ENCODE data around the gene SGTB.
"Not testable (repeated sequence)": the region's sequence is repeated elsewhere in the genome, so short reads cannot be mapped to it uniquely, and the experiment has no call there.

SGTB gene

DNA sequence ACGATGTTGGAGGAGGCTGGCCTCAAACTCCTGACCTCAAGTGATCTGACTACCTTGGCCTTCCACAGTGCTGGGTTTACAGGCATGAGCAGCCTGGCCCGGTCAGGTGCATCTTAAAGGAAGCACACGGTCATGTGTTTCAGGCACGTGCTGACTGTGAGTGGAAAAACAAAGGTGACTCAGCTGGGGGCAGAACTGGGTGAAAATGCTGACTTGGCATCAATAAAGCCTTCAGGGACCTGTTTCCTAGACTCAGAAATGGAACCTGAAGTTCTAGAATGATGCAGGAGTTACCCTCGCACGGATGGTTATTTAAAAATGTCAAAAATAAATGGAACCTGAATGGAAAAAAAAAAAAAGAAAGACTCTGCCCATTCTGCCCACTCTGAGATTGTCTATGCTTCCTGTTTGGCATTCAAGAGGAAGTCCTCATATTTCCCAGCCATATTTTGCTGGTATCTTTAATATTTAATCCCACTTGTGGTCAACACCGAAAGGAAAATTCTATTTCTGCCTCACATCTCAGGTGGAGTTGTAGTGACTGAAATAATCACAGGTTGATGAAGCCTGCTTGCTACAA lies 12.4 kb upstream of the SGTB start:
- DNase-seq, result not testable (repeated sequence)

DNA sequence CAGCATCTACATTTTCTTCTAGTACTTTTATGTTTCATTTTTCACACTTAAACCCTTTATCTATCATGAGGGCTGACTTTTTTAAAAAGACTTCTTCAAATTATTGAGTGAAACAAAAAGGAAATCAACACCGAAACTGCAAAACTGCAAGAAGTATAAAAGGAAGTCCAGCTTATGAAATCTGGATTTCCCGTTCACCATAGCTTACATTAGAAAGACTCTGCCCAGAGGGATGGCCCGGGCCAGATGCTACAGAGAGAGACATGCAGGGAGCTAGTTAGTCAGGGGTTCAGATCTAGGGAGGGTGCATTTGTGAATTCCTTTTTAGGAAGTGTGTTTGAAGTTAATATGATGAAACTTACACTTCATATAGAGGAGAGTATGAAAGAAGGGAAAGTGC lies 10.1 kb upstream of the SGTB start:
- not testable (repeated sequence) for DNase-seq

DNA sequence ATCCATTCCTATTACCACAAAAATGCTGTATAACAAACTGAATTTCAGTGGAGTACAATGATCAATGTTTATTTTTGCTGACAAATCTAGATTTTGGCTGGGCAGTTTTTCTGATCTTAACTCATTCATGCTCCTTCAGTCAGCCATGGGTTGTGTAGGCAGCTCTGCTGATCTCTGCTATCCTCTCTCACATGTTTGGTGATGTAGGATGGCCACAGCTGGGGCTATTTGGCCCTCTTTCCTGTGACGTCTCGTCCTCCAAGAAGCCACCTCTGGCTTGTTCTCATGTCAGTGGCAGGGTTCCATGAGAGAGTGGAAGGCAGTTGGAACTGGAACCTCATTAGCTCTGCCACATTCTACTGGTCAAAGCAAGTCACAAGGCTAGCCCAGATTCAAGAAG lies 9.0 kb upstream of the SGTB start:
- no peak for DNase-seq

DNA sequence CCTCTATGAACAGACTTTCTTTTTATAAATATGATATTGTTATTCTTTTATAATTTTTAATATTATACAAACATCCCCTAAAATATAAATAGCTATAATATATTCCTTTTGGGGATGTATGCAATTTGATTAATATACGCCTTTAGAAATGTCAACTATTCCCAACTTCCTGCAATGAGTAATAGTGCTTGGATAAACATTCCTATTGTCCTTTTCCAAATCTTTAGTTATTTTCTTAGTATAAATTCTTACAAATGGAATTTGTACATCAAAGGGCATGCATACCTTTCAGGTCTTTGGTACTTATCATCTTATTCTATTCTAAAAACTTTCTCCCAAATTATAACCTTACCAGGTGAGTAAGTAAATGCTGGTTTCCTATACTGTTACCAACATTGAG lies 6.3 kb upstream of the SGTB start:
- no peak for DNase-seq

DNA sequence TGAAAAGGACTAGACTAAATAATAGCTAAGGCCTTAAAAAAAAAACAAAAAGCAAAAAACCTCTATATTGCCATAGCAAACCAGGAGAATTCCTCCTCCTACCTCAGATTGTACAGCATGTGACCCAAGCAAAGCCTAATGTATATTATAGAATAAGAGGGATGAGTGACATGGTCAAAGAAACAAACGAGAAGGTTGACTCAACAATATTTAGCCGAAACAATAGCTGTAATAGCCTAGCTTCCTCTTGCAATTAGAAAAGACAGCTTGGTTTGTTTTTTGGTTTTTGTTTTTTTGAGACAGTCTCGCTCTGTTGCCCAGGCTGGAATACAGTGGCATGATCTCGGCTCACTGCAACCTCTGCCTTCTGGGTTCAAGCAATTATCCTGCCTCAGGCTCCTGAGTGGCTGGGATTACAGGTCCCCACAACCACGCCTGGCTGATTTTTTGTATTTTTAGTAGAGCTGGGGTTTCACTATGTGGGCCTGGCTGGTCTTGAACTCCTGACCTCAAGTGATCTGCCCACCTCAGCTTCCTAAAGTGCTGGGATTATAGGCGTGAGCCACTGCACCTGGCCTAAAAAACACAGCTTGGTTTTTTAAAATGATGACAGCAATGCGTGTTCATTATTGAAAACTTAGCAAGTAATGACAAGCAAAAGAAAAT lies 5.7 kb upstream of the SGTB start:
- no peak for DNase-seq

DNA sequence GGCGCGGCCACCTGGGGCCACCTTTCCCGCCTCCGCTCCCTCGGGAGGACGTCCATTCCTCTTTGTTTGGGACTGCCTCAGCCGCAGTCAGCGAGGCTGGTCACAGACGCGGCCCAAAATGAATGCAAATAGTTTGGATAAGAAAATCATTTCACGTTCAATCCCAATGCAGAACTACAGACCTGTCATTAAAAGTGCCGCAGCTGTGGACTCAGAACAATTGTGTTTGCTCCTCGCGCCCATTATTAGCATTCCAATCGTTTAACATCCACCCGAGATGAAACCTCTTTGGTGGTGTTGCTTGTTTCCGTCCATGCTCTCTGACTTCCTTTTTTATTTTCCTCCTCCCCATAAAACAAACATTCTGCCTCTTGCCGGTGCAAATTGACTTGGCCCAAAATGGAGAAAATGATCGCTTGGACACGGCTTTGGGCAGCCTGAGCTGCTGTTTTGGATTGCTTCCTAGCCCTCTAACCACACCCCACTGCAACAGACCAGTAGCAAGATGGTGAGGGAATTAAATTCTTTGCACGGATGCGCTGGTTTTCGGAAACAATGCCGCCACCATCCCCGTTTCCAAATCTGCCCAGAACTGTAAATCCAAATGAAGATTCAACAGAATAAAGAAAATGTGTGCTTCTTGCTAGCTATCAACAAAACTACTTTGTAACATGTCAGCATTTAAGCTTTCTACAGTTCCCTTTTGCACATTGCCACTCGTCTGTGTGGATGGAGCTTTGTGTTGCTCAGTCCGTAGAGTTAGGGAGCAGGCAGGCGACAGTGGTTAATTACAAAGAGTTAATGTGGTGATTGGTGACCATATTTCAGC lies 880 bp upstream of the SGTB start:
- DNase-seq, result no peak

DNA sequence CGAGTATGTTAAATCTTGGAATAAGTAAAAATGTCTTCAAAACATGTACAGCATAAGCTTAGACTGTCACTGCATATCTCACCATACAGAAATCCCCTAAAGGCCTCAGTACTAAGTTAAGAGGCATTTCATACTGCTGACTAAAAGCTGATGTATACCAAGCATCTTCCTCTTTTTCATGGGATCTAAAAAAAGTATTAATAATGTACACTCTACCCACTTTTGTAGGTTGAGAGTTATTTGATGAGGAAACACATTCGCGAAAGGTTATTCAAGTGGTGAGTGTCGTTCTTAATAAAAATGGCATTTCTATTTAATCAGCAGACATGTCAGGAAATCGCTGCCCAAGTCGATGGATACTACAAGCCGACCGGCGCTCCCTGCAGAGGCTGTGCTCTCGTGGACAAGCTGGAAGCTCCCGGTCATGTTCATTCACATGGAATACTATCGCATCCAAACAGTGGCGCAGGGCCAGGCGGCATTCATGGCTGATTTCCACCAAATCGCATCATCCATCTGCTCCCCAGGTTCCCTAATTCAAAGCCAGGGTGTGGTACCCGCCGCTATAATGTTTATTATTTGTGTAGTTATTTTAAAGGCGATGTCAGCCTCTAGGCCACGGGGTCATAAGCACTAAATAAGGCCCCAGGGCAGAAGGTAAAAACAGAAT lies 724 bp downstream of the SGTB start:
- DNase-seq, result no peak

DNA sequence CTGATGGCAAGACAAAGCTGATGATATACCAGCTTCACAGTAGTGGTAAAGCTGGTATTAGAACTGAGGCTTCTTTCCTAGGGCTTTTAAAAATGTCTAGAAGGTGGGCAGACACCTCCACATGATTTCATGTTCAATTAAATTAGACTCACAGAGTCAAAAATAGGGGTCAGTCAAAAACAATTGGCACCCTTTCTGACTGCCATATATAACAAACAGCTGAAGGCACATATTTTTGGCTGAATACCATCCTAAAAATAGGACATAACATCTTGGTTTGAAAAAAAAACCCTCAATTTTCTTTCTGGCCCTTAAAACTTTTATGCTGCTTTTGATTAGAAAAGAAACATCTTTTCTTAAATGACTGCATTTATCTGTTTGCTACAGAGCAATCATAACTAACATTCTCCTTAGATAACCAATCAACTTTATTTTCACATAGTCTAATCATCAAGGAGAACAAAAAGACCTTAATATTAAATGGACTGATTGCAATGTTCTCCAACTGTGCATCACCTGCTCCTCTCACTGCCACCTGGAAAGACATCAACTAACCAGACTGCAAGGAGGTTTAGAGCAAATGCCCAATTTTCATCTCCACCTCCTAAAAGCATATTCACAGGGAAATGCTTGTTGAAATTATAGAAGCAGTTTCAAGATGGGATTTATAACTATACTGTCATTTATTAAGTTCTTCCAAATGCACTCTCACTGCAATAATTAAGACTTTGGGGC lies 3.2 kb downstream of the SGTB start:
- no peak for DNase-seq

DNA sequence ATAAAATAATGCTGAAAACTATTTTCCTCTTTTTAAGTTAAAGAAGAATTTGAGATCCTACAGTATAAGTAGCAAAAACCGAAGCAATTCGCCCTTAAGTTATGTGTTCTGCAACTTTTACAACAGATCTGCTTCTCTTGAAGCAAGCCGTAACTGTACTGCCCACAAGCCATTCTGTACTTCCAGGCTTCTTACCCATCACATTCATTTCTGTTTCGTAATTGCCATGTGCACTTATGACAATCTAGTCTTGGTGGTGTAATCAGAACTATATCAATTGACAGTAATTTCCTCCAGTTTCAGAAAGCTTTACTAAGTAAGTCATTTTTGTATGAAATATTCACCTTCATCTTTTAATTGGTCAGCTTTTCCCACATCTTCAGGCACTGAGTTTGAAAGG lies 13.8 kb downstream of the SGTB start:
- no peak for DNase-seq

DNA sequence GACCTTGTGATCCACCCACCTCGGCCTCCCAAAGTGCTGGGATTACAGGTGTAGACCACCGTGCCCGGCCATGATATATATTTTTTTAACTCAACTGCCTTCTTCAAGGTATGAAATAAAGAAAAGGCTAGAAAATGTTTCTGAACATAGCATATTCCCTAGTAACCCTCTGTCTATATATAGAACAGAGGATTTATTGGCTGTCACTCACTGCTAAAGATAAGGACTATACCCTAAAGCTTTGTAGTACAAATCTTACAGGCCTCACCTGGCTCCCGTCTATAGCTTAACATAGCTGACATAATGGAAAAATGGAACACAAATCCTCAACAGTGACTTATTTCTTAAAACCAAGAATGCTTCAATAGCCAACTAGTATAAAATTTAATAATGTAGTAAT lies 14.2 kb downstream of the SGTB start:
- no peak for DNase-seq

DNA sequence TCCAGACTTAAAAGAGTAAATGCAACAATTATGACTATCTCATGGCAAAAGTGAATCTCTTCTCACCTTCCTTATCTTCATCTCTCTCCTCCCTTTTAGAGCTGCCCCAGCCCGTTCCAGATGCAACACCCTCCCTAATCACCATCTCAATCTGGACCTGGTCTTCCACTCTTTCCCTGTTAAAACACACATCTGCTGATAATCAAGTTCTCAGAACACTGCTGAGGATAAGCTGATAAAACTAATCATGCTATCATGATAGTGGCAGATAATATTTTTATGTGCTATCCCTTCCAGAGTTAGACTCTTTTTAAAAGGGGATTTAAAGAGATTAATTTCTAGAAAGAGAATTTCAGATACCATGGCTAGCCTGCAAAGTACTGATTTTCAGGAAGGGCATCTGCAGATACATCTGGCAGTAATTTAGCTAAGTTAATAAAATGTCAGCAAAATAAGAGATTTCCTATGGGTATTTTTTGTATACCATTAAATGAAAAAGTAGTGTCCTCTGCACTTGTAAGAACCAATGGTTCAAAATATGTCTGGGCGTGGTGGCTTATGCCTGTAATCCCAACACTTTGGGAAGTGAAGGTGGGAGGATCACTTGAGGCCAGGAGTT lies 17.2 kb downstream of the SGTB start:
- no peak for DNase-seq

DNA sequence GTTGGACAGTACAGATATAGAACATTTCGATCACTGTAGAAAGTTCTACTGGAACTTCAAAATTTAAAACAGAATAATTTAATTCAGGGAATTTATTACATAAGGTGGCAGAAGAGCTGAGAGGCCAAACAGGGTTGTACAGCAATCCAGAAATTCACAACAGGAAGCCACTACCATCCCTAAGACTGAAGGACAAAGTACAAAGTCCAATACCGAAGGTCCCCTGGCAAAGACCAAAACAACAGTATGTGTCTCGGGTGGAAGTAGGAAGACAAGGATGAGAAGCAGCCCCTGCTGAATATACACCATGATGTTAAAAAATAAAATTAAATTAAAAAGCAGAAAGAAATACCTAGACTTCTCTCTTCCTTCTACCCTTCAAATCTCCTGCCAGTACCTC lies 19.9 kb downstream of the SGTB start:
- no peak for DNase-seq

DNA sequence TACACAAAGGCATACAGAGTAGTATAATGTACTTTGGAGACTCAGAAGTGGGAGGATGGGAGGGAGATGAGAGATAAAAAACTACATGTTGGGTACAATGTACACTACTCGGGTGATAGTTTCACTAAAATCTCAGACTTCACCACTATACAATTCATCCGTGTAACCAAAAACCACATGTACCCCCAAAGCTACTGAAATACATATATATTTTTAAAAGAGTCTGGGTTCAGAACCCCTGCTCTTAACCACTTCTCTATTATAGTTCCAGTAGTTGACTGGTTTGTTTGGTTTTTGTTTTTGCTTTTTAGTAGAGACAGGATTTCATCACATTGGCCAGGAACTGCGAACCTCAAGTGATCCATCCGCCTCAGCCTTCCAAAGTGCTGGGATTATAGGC lies 22.6 kb downstream of the SGTB start:
- DNase-seq, result no peak

DNA sequence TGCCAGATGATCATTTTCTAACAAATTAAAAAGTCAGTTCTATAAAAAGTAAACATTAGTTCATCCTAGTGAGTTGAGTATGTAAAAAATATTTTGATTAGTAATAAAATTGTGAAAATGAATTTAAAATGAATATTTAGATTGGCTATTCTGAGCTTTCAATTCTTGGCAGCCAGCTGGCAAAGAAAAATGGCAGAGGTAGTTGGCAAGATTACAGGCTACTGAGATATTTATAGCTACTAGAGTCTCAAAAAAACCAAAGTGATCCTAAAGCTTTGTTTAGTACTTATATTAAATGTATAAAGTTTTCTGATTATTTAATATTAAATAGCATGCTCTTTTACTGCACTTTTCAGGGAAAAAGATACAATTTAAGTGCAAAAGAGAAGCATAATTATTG lies 25.0 kb downstream of the SGTB start:
- DNase-seq, result no peak

DNA sequence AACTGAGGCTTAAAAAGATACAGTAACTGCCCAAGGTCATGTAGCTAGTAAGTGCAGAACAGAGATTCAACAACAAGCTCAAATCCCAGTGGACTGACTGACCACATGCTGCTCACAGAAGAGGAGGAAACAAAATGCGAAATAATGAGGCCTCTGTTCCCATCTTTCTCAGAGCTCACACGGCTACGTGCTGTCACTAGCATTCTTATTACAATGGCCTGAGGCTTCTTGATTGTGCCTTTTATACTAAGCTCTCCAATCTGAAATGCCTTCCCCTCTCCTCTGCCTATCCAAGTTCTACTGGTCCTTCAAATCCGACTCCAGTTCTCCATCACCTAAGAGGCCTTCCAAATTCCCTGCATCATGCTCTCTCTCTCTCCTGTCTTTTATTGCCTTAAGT lies 26.0 kb downstream of the SGTB start:
- no peak for DNase-seq

DNA sequence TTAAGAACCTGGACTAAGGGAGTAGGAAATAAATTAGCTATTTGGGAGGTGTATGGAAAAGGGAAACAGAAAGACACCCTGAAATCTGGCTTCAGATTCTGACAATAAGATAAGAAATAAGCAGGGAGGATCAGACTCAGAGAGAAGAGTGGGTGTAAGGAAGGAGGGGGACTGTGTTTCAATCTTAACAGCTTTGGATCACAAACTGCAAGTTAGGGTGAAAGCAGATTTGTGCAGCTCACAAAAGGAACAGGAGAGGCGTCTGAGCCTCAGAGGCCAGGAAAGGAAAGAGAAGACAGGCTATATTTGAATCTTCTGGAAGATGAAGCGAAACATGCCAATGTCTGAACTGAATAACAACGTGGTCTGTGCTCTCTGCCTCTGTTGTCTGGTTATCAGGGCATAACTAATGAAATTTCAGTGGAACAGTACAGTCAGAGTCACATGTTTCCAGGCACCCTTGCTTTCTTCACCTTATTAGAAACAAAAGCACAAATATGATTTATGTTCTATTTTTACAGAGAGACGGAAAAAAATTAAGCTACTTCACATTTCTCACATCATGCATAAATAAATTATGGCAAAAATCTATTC lies 26.6 kb downstream of the SGTB start:
- DNase-seq, result no peak

DNA sequence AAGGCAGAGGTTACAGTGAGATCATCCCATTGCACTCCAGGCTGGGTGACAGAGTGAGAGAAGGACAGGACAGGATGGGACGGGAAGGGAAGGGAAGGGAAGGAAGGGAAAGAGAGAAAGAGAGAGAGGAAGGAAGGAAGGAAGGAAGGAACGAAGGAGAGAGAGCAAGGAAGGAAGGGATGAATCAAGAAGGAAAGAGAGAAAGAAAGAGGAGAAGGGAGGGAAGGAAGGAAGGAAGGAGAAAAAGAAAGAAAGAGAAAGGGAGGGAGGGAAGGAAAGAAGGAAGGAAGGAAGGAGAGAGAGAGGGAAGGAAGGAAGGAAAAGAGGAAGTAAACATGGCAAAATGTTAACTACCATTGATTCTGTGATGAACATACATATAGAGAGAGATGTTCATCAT lies 28.8 kb downstream of the SGTB start:
- DNase-seq, result no peak

DNA sequence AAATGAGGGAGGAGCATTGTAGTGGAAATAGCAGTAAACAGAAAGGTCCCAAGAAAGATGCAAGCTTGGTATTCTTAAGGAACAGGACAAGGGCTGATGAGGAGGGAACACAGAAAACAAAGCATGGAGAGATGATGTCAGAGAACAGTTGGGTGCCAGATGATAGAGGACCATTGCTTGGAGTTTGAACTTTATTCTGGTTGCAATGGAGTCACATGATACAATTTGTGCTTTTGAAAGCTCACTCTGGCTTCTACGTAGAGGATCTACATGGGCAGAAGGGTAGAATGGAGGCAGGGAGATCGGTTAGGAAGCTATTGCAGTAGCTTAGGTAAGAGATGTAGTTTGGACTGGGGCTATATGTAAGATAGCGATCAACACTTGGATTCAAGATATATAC lies 39.8 kb downstream of the SGTB start:
- DNase-seq, result no peak

DNA sequence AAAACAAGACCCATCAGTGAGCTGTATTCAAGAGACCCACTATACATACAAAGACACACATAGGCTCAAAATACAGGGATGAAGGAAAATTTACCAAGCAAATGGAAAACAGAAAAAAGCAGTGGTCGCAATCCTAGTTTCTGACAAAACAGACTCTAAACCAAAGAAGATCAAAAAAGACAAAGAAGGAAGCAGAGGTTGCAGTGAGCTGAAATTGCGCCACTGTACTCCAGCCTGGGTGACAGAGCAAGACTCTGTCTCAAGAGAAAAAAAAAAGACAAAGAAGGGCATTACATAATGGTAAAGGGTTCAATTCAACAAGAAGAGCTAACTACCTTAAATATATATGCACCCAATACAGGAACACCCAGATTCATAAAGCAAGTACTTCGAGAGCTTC lies 45.9 kb downstream of the SGTB start:
- DNase-seq, result not testable (repeated sequence)

DNA sequence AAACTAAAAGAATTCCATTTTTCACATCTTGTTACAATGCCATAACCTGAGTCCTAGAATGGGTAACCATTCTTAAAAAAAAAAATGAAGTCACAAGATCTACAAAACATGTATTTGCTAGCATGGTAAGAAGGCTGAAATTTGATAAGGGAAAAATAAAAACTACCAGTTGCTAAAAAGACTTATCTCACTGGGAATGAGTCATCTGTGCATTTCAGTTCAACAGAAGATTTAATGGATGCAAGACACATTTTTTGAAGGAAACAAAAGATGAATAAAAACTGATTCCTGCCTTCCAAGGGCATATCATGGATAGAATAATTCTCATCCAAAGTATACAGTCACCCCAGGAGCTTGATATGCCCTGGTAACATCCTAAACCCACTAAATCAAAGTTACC lies 47.2 kb downstream of the SGTB start:
- no peak for DNase-seq

DNA sequence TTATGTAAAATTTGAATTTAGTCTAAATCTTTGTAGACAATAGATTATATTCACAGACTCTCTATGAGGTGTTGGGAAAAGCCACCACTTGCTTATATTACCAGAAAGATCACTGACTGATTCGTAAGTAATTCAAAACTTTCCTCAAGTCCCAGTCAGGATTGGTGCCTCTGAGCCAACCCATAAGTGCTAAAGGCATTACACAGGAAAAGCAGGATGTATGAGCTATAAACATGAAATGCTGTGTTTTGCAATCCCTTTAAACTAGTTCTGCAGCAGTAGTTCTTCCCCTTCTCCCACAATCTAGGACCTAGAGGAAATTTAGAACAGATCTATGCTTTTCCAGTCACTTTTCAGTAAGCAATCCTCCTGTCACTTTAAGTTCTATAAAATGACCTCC lies 49.1 kb downstream of the SGTB start:
- DNase-seq, result no peak

DNA sequence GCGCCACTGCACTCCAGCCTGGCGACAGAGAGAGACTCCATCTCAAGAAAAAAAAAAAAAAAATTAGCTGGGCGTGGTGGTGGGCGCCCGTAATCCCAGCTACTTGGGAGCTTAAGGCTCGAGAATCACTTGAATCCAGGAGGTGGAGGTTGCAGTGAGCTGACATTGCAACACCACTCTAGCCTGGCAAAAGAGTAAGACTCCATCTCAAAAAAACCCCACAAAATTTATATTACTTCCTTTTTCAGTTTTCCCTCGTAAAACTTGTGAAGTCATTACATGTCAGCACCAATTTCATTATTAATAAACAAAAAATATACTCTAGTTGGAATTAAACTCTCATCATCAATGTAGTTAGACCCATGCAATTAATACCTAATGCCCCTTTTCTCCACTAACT lies 53.2 kb downstream of the SGTB start:
- no peak for DNase-seq
